ENCODE results near the gene AGBL4.

DNA sequence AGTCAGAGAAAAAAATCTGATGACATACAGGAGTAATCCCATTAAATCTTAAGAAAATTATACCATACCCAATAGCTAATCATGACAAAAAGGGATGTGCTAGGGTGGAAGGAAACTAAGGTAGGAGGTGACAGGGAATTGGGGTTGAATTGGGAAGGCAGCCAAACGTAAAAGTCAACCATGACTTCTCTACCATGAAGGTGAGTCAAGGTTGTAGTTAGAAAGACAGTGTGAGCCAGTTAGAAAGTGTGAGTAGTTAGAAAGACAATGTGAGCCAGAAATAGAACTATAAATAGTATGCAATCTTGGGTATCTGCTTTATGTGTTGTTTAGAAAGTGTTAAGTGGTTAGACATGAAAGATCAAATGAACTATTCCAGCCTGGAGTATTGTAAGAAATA lies 556.8 kb downstream of the AGBL4 start:
- TF ChIP-seq POLR2A (IDR thresholded peaks at IDR 0.05) = no peak
- TF ChIP-seq CTCF (IDR thresholded peaks at IDR 0.05) = no peak
- TF ChIP-seq POLR2AphosphoS5 (IDR thresholded peaks at IDR 0.05) = no peak

Data from breast epithelium (tissue), 3 donors.